Retina (tissue), 1 donor: Measurements from ENCODE around the gene DISC1.
"Not testable (repeated sequence)": the region's sequence is repeated elsewhere in the genome, so short reads cannot be mapped to it uniquely, and the experiment has no call there.

ENCODE experiments used
- DNase-seq: peaks from one replicate; pipeline ENCODE4 v3.0.0-alpha.2; 2016

Gene DISC1

GRCh38 chr1:231903586-231904081 is 277.0 kb downstream of the DISC1 start:
- no peak for DNase-seq

DNA sequence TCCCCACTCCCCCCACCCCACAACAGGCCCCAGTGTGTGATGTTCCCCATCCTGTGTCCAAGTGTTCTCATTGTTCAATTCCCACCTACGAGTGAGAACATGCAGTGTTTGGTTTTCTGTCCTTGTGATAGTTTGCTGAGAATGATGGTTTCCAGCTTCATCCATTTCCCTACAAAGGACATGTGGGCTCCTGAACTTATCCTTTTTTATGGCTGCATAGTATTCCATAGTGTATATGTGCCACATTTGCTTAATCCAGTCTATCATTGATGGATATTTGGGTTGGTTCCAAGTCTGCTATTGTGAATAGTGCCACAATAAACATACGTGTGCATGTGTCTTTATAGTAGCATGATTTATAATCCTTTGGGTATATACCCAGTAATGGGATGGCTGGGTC is 280.7 kb downstream of the DISC1 start:
- not testable (repeated sequence) for DNase-seq

DNA sequence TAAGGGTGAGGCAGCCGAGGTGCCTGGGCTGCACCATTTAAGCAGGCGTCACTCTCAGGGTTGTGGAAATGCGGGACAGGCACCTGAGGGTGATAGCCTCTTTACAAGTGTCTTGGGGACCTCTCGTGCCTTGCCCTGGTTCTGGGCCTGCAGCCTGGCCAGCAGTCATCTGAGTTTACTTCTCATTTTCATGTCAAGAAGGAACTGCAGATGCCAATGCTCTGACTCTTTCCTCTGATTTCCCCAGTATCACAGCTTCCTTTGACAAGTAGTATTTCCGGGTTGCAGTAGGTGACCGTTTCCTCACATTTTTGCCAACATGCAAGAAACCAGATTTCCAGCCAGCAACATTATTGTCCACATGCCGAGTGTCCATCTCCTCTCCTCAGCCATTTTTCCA is 286.9 kb downstream of the DISC1 start:
- DNase-seq, result no peak

- no peak for DNase-seq
Measured at GRCh38 chr1:231918239-231919015, 291.8 kb downstream of the DISC1 start.

- DNase-seq, result peak; percentile 44
Measured at GRCh38 chr1:231919239-231919885, 292.8 kb downstream of the DISC1 start.

DNA sequence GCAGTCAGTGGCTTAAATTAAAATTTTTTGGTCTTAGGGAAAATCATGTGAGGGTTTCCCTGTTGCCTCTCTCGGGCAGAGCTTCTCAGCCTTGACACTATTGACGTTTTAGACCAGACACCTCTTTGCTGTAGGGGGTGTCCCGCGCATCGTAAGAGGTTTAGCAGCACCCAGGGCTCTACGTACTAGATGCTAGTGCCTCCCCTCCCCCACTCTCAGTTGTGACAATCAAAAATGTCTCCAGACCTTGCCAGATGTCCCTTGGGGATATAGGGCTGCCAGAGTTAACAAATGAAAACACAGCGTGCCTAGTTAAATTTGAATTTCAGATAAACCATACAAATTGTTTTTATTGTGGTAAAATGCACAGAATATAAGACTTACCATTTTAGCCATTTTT is 293.3 kb downstream of the DISC1 start:
- peak; percentile 42 for DNase-seq

DNA sequence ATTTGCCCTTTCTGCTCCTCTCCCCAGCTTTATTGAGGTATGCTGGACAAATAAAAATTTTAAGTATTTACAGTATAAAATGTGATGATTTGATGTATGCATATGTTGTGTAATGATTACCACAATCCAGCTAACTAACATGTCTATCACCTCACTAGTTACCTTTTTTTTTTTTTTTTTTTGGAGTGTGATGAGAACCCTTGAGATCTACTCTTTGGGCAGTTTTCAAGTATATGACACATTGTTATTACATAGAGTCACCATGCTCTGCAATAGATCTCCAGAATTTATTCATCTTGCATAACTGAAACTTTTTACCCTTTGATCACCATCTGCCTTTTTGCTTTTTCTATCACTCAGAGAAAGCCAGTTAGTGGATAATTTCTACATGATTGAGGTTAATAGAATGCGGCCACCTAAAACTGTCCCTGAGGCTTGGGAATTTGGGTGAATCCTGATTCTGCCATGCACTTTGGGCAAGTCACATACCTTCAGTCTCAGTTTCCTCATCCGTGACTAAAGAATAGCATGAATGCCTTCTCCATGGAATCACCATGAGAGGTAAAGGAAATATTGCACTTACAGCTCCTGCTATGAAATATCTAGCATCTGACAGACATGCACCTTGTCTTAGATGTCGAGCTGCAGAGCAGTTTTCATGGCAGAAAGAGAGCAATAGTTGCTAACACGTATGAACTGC is 295.2 kb downstream of the DISC1 start:
- no peak for DNase-seq

DNA sequence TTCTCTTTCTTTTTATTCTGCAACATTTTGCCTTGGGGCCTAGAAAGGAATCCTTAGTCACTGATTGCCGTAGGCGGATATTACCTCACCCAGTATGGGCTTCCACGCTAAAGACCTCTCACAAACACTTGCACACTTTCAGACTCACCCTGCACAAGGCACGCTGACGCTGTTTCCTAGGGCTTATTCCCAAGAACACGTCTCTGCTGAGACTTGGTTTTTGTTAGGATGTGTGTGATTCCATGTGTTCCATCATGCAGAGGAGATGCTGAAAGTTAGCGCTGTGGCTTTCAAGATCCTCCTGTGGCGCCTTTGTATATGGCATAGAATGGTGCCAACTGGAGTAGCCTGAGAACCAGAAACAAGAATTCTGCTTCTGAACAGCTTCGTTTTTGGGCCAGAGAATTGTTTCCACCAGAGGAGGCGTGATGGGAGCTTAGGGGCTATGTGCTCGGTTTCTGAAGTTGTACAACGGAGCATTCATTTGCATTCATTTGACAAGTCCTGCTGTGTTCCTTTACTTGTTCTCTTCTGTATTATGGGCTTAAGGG is 297.0 kb downstream of the DISC1 start:
- no peak for DNase-seq

GRCh38 chr1:231924180-231924579 is 297.6 kb downstream of the DISC1 start:
- DNase-seq, result peak; percentile 58

GRCh38 chr1:231925864-231926263 is 299.3 kb downstream of the DISC1 start:
- no peak for DNase-seq

DNA sequence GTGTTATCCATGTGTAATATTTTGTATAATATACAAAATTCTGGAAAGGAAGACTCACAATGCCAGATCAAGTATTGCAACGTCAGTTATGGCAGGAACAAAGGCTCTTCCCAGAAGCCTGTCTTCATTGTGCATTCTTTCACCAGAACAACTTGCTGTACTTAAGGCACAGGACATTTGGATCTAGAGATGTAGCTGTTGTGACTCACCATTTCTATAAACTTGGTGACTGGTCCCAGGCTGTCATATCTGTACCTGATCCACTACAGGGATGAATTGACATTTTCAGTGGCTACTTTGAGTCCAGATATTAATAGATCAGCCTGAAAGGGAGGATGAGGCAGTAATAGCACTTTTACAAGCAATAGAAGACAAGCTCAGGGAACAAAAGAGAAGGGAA is 299.8 kb downstream of the DISC1 start:
- no peak for DNase-seq

DNA sequence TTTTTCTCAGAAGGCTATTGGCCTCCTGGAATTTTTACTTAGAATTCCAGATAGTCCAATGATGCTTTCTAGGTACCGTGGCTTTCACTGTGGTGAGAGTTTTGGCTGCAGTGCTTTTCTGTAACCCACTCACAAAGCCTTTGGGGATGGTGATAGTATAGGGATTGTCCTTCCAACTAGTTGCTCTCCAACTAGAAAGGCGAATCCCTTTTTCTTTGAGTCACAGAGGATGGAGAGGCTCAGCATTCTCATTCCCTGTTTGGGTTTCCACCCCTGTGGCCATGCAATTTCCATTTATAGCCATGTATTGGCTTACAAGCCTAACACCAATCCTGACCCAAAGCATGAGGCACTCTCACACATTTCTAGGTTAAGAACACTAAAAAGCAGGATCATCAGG is 300.3 kb downstream of the DISC1 start:
- DNase-seq, result no peak

GRCh38 chr1:231927431-231927830 is 300.8 kb downstream of the DISC1 start:
- DNase-seq, result no peak

DNA sequence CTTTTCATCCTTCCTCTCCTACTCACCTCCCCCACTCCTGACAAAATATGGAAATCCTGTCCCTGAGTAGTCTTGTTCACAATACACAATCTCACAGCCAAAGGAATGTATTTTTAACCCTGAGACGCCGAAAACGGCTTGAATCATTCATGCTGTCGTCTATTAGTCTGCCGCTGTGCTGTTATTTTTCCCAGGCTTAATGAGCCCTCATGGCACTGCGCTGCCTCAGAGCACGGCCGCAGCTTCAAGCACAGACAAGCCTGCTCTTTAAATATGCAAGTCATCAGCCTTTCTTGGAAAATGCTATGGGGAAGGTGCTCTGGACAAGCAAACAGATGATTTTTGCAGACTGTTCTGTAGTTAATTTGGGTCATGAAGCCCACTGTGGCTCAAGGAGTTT is 302.7 kb downstream of the DISC1 start:
- DNase-seq, result peak; percentile 79

DNA sequence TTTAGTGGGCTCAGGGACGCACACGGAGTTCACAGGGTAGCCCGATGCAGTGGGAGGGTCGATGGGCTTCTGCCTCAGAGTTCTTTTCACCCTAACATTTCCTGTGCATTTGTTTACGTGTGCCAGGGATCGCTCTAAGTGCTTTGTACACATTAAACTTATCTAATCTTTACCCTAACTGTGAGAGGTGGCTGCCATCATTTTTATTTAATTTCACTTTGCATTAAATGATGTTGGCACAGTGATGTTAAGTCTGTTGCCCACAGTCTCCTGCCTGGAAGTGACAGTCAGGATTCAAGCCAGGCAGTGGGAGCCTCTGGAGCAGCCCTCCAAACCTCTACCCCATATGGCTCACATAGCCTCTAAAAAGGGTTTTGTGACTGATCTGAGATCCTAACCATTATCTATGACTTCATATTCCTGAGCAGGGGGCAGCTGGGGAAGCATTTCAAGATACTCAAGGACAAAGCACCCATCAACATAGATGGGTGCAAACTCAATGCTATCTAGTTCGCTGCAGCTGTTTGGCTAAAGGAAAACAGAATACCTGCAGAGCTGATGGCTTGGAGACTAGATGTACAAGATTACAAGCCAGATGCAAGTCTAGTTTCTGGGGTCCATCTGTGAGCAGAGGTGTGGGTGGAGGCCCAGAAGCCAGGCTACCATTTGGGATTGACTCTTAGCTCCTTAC is 303.8 kb downstream of the DISC1 start:
- DNase-seq, result peak; percentile 31

DNA sequence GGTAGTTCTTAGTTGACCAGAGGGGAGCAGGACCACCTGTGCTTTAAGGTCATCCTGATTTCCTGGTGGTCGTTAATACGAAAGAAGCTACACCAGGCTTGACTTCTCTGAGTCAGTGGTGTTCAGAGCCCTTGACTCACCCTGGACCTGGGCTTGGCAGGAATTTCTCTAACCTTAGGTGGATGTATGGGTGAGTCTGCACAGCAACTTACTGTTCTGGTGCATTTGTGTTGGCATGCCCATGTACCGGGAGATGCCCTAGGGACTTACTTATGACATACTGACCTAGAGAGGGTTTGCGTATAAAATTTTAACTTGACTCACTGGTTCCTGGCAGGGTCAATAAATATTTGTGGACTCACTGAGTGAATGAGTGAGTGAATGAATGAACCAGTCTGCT is 304.6 kb downstream of the DISC1 start:
- no peak for DNase-seq

GRCh38 chr1:231931846-231932454 is 305.4 kb downstream of the DISC1 start:
- no peak for DNase-seq

- no peak for DNase-seq
Measured at GRCh38 chr1:231933711-231934626, 307.4 kb downstream of the DISC1 start.

GRCh38 chr1:231934797-231935196 is 308.2 kb downstream of the DISC1 start:
- DNase-seq, result no peak

DNA sequence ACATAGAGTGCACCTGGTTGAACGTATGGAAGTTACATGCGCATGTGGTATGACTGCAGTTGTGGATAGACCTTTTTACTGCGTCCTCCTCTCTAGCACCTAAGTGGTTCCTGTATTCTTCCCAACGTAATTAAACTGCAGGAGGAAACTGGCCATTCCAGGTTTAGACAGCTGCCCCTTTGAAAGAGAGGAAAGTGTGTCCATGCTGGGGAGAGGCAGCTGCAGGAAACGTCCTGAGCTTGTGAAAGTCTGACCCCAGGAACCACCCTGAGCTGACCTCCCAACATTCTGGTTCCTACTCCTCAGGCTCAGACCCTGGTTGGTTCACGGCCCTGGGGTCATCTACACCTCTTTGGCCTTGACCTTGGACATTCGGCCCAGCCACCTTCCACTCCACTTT is 309.3 kb downstream of the DISC1 start:
- no peak for DNase-seq
